HepG2 (cell line): ENCODE measurements around the gene PSRC1. TPM values are rescaled to one million over a fixed set of nuclear protein-coding genes. Genes with fewer than 3 reads are reported as not detected.

Experiments
- BHLHE40 ChIP-seq: IDR thresholded peaks from 2 replicates; pipeline ENCODE4 v1.6.1; 2011; ENCODE audit warnings: low read length, improper control_type of control experiment
- DBP ChIP-seq: sonication (generic); formaldehyde crosslinking; IDR thresholded peaks from 2 replicates; pipeline ENCODE4 v1.4.0; 2020; ENCODE audit warnings: missing genetic modification reagents; ENCODE audit errors: not compliant biosample characterization
- ERF ChIP-seq: IDR thresholded peaks from 2 replicates; pipeline ENCODE4 v1.6.1; 2018; ENCODE audit warnings: missing biosample characterization, missing genetic modification reagents
- IRF2 ChIP-seq: IDR thresholded peaks from 2 replicates; pipeline ENCODE4 v1.6.1; 2018; ENCODE audit warnings: missing genetic modification reagents, missing compliant biosample characterization
- MTF2 ChIP-seq: sonication (generic); formaldehyde crosslinking; IDR thresholded peaks from 2 replicates; pipeline ENCODE4 v1.5.0; 2020; ENCODE audit warnings: missing genetic modification reagents, borderline replicate concordance
- POLR2AphosphoS2 ChIP-seq: IDR thresholded peaks from 2 replicates; pipeline ENCODE4 v1.6.1; 2011; ENCODE audit warnings: low read depth, low read length, improper control_type of control experiment
- PRDM4 ChIP-seq: sonication (generic); formaldehyde crosslinking; IDR thresholded peaks from 2 replicates; pipeline ENCODE4 v1.9.0; 2021; ENCODE audit warnings: missing genetic modification reagents, borderline replicate concordance
- RARA ChIP-seq: IDR thresholded peaks from 2 replicates; pipeline ENCODE4 v1.6.1; 2016; ENCODE audit warnings: missing genetic modification reagents, missing compliant biosample characterization
- SIX4 ChIP-seq: sonication (generic); formaldehyde crosslinking; IDR thresholded peaks from 2 replicates; pipeline ENCODE4 v1.4.0; 2020; ENCODE audit warnings: missing genetic modification reagents
- SMAD9 ChIP-seq: sonication (generic); formaldehyde crosslinking; IDR thresholded peaks from 2 replicates; pipeline ENCODE4 v1.5.1; 2020; ENCODE audit warnings: mild to moderate bottlenecking, missing genetic modification reagents
- TAF15 ChIP-seq: fragments of 200-400 bp; formaldehyde crosslinking; IDR thresholded peaks from one replicate; pipeline ENCODE4 v1.6.1; 2018; ENCODE audit warnings: mild to moderate bottlenecking, low read depth, low read length; ENCODE audit not compliant: poor library complexity, severe bottlenecking
- TBP ChIP-seq: sonication (generic); formaldehyde crosslinking; IDR thresholded peaks from 2 replicates; pipeline ENCODE4 v1.5.0; 2020; ENCODE audit warnings: missing genetic modification reagents
- ZNF138 ChIP-seq: sonication (generic); formaldehyde crosslinking; IDR thresholded peaks from 2 replicates; pipeline ENCODE4 v1.5.0; 2020; ENCODE audit warnings: mild to moderate bottlenecking, low read depth, missing genetic modification reagents
- ZNF264 ChIP-seq: sonication (generic); formaldehyde crosslinking; IDR thresholded peaks from 2 replicates; pipeline ENCODE4 v1.4.0; 2020; ENCODE audit warnings: missing genetic modification reagents
- ZNF276 ChIP-seq: sonication (generic); formaldehyde crosslinking; IDR thresholded peaks from 2 replicates; pipeline ENCODE4 v1.4.0; 2020; ENCODE audit warnings: mild to moderate bottlenecking, low read depth, missing genetic modification reagents
- ZNF296 ChIP-seq: sonication (generic); formaldehyde crosslinking; conservative IDR thresholded peaks from 2 replicates; pipeline ENCODE4 v1.5.0; 2020; ENCODE audit warnings: mild to moderate bottlenecking, missing genetic modification reagents
- ZNF556 ChIP-seq: sonication (generic); formaldehyde crosslinking; IDR thresholded peaks from 2 replicates; pipeline ENCODE4 v1.4.0; 2020; ENCODE audit warnings: mild to moderate bottlenecking, missing genetic modification reagents, borderline replicate concordance
- ZNF674 ChIP-seq: sonication (generic); formaldehyde crosslinking; IDR thresholded peaks from 2 replicates; pipeline ENCODE4 v1.5.0; 2020; ENCODE audit warnings: low read depth, mild to moderate bottlenecking, missing genetic modification reagents
- ZSCAN12 ChIP-seq: sonication (generic); formaldehyde crosslinking; IDR thresholded peaks from 2 replicates; pipeline ENCODE4 v1.9.0; 2021; ENCODE audit warnings: mild to moderate bottlenecking, missing genetic modification reagents
- ZSCAN20 ChIP-seq: sonication (generic); formaldehyde crosslinking; IDR thresholded peaks from 2 replicates; pipeline ENCODE4 v1.4.0; 2020; ENCODE audit warnings: missing genetic modification reagents, mild to moderate bottlenecking, borderline replicate concordance
- polyA plus RNA-seq, 8 experiments: library from polyadenylated mRNA; depleted of rRNA in 3 of 8; stranded (reverse) in 7 of 8; unstranded in 1 of 8; fragments of >200 nt; fragmentation: Illumina TruSeq in 4 of 8; extraction: Trizol in 4 of 8; gene quantifications; 2 replicates each; pipeline versions ENCODE4 v1.2.1 to v1.2.3, GENCODE V29; 2011 to 2016; ENCODE audit warnings: low read depth in 4 of 8, missing spikeins in 1 of 8, mixed read lengths in 1 of 8; ENCODE audit not compliant: insufficient read depth in 1 of 8
- total RNA-seq, 5 experiments: library from RNA; depleted of rRNA; stranded (reverse); fragments of >200 nt; fragmentation: Illumina TruSeq; extraction: Trizol; gene quantifications; 2 replicates each; pipeline ENCODE4 v1.2.3, GENCODE V29; 2016; ENCODE audit warnings: low read depth in 1 of 5
- TF ChIP-seq, protein P1 (sequence below), 2 experiments: sonication (generic) in 1 of 2; formaldehyde crosslinking in 1 of 2; IDR thresholded peaks; 2 replicates each; pipeline versions ENCODE4 v1.4.0 to v1.6.1; 2018 to 2020; ENCODE audit warnings: missing genetic modification reagents in 2 of 2, borderline replicate concordance in 1 of 2, low read depth in 1 of 2, mild to moderate bottlenecking in 1 of 2, missing biosample characterization in 1 of 2

The PSRC1 gene
- total and polyA plus RNA-seq, 2 of the 13 experiments (the other 11 are each of a cell fraction or from before 2014, with no cell fraction given), result 28.6 to 30.3 TPM

GRCh38 chr1:109253803-109254620 is 28.9 kb downstream of the PSRC1 start (continued):
- TF ChIP-seq DBP (CRISPR knock-in tag), result no peak
- no peak; the same call in 1 of the 2 replicates for TF ChIP-seq ZNF556 (CRISPR knock-in tag)
- no peak for TF ChIP-seq SIX4 (CRISPR knock-in tag)
- no peak for TF ChIP-seq ZNF296 (CRISPR knock-in tag)
- no peak for TF ChIP-seq ZNF276 (CRISPR knock-in tag)
- no peak; the same call in 1 of the 2 replicates for TF ChIP-seq ZNF264
- TF ChIP-seq IRF2 (CRISPR knock-in tag), result 0 out of 2 replicates have a peak, but pooled peaks have one; percentile 20
- no peak for TF ChIP-seq TAF15
- no peak for TF ChIP-seq BHLHE40
- TF ChIP-seq, protein P1, sequence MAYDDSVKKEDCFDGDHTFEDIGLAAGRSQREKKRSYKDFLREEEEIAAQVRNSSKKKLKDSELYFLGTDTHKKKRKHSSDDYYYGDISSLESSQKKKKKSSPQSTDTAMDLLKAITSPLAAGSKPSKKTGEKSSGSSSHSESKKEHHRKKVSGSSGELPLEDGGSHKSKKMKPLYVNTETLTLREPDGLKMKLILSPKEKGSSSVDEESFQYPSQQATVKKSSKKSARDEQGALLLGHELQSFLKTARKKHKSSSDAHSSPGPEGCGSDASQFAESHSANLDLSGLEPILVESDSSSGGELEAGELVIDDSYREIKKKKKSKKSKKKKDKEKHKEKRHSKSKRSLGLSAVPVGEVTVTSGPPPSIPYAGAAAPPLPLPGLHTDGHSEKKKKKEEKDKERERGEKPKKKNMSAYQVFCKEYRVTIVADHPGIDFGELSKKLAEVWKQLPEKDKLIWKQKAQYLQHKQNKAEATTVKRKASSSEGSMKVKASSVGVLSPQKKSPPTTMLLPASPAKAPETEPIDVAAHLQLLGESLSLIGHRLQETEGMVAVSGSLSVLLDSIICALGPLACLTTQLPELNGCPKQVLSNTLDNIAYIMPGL (CRISPR knock-in tag; IDR thresholded peaks at IDR 0.05; ENCODE audit: borderline replicate concordance in 1 of 2, low read depth in 1 of 2), result 0 out of 4 replicates have a peak, but pooled peaks of 1 of the 2 experiments have one; percentile 43
- TF ChIP-seq ZSCAN12 (CRISPR knock-in tag), result no peak
- no peak for TF ChIP-seq ZNF674 (CRISPR knock-in tag)
- no peak for TF ChIP-seq MTF2 (CRISPR knock-in tag)
- no peak for TF ChIP-seq ZSCAN20 (CRISPR knock-in tag)
- no peak for TF ChIP-seq POLR2AphosphoS2
- TF ChIP-seq PRDM4, result no peak
- TF ChIP-seq ZNF138, result 0 out of 2 replicates have a peak, but pooled peaks have one; percentile 40
- no peak for TF ChIP-seq RARA
- no peak for TF ChIP-seq SMAD9 (CRISPR knock-in tag)
- TF ChIP-seq TBP (CRISPR knock-in tag), result 0 out of 2 replicates have a peak, but pooled peaks have one; percentile 79
- 0 out of 2 replicates have a peak, but pooled peaks have one; percentile 28 for TF ChIP-seq ERF (CRISPR knock-in tag)
